SU-DHL-6 (cell line): ENCODE measurements around the gene SLC9A9.

Experiments used
- H2AFZ ChIP-seq: fragments of 200-600 bp; sonication (generic); 2 replicates; pipeline ENCODE4 v1.6.1; 2014; ENCODE audit warnings: low read depth, mild to moderate bottlenecking, moderate library complexity, mixed read lengths, antibody characterized with exemption, low read length; ENCODE audit not compliant: severe bottlenecking
- H3F3A ChIP-seq: fragments of 200-600 bp; shearing (Covaris generic); 2 replicates; pipeline ENCODE4 v1.6.0; 2016; ENCODE audit warnings: antibody characterized with exemption, mild to moderate bottlenecking; ENCODE audit not compliant: insufficient read depth
- H3K27ac ChIP-seq: fragments of 200-600 bp; sonication (generic); 2 replicates; pipeline ENCODE4 v1.5.1; 2016; ENCODE audit warnings: low read depth, mild to moderate bottlenecking, low read length, moderate library complexity, mixed read lengths
- H3K27me3 ChIP-seq: fragments of 200-600 bp; sonication (generic), shearing (Covaris generic); 2 replicates; pipeline ENCODE4 v1.6.0; 2014; ENCODE audit warnings: mild to moderate bottlenecking, low read length
- H3K36me3 ChIP-seq: fragments of 200-600 bp; sonication (generic); 2 replicates; pipeline ENCODE4 v1.6.1; 2014; ENCODE audit warnings: mild to moderate bottlenecking, low read length, mixed read lengths
- H3K4me2 ChIP-seq: fragments of 300-600, 200-600 bp; shearing (Covaris generic), sonication (generic); 2 replicates; pipeline ENCODE4 v1.6.0; 2014; ENCODE audit warnings: low read length, low read depth, mild to moderate bottlenecking; ENCODE audit not compliant: poor library complexity, severe bottlenecking
- H3K4me3 ChIP-seq: fragments of 200-600 bp; sonication (generic); 2 replicates; pipeline ENCODE4 v1.5.1; 2014; ENCODE audit warnings: antibody characterized with exemption, low read length, mild to moderate bottlenecking, mixed read lengths; ENCODE audit not compliant: insufficient read depth, poor library complexity, severe bottlenecking
- H3K79me2 ChIP-seq: fragments of 200-600 bp; sonication (generic); 2 replicates; pipeline ENCODE4 v1.6.1; 2014; ENCODE audit warnings: mild to moderate bottlenecking, low read length, moderate library complexity; ENCODE audit not compliant: insufficient read depth
- H3K9ac ChIP-seq: fragments of 200-600 bp; sonication (generic); 2 replicates; pipeline ENCODE4 v1.7.0; 2014; ENCODE audit warnings: mild to moderate bottlenecking, low read length
- H3K9me2 ChIP-seq: fragments of 200-600 bp; sonication (generic); replicated peaks from 2 replicates; pipeline ENCODE4 v1.6.1; 2014; ENCODE audit warnings: low read length; ENCODE audit not compliant: insufficient read depth
- H3K9me3 ChIP-seq: fragments of 200-600 bp; sonication (generic); 2 replicates; pipeline ENCODE4 v1.6.1; 2014; ENCODE audit warnings: low read length, mixed read lengths; ENCODE audit not compliant: insufficient read depth
- H4K20me1 ChIP-seq: fragments of 200-600 bp; sonication (generic); 2 replicates; pipeline ENCODE4 v1.6.1; 2014; ENCODE audit warnings: low read depth, mild to moderate bottlenecking, antibody characterized with exemption, low read length, moderate library complexity, mixed read lengths
- CTCF ChIP-seq: fragments of 200-600 bp; sonication (generic); IDR thresholded peaks from one replicate; pipeline ENCODE4 v1.5.1; 2017; ENCODE audit warnings: antibody characterized with exemption, mild to moderate bottlenecking, low read length, moderate library complexity; ENCODE audit not compliant: insufficient read depth, poor library complexity, severe bottlenecking
- EZH2phosphoT487 ChIP-seq: fragments of 200-600 bp; sonication (generic), shearing (Covaris generic); conservative IDR thresholded peaks from 2 replicates; pipeline ENCODE4 v1.6.1; 2018; ENCODE audit warnings: mild to moderate bottlenecking, antibody characterized with exemption, low read length, moderate library complexity, mixed read lengths

The SLC9A9 gene

GRCh38 chr3:143648218-143648617 lies 200.1 kb downstream of the SLC9A9 start:
- Histone ChIP-seq H2AFZ (no peak overlapping the region), H3K9me2 (no peaks in the 10 kb centered on the region), H3K79me2 (no peaks in the 10 kb centered on the region), H3K27ac (no peak overlapping the region), H3K4me2 (no peak overlapping the region), H3K36me3 (no peaks in the 10 kb centered on the region), H3K9ac (no peak overlapping the region), H3F3A (no peaks in the 10 kb centered on the region), H3K9me3 (no peaks in the 10 kb centered on the region), H3K27me3 (no peaks in the 10 kb centered on the region), H4K20me1 (no peaks in the 10 kb centered on the region), H3K4me3 (no peak overlapping the region)
- TF ChIP-seq CTCF (no peak), EZH2phosphoT487 (no peak)

- no peak overlapping the region for H2AFZ ChIP-seq
- no peaks in the 10 kb centered on the region for H4K20me1 ChIP-seq
- no peaks in the 10 kb centered on the region for H3K9me2 ChIP-seq
- H3K9ac ChIP-seq, result no peak overlapping the region
- no peaks in the 10 kb centered on the region for H3K79me2 ChIP-seq
- H3K4me2 ChIP-seq, result no peak overlapping the region
- no peaks in the 10 kb centered on the region; the same call in 1 of the 2 replicates for H3K27me3 ChIP-seq
- H3K4me3 ChIP-seq, result no peak overlapping the region
- no peaks in the 10 kb centered on the region for H3K9me3 ChIP-seq
- TF ChIP-seq CTCF, result no peak
- TF ChIP-seq EZH2phosphoT487, result no peak
- no peak overlapping the region for H3K27ac ChIP-seq
- H3F3A ChIP-seq, result no peaks in the 10 kb centered on the region
- no peaks in the 10 kb centered on the region for H3K36me3 ChIP-seq
Observed at GRCh38 chr3:143644370-143645089, 203.7 kb downstream of the SLC9A9 start.

DNA sequence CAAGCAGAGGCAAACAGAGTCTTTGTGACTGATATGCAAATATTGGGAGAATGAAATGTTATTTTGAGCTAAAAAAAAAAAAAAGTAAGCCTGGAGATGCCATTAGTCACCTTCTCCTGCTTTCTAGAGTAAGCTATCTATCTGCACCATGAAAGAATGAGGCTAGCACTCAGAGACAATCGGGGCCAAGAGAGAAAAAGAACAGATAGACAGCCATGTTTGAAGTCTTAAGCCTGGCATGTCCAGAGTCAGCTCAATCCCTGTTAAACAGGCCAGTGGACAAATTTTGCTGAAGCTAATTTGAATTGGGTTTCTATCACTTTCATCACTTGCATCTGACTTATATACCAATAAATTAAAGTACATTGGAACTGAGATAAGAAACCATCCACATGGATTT lies 204.4 kb downstream of the SLC9A9 start:
- Histone ChIP-seq H3K9me2 (no peaks in the 10 kb centered on the region), H3K4me3 (no peak overlapping the region), H3K27ac (no peak overlapping the region), H3K36me3 (no peaks in the 10 kb centered on the region), H3K27me3 (no peaks in the 10 kb centered on the region; the same call in 1 of the 2 replicates), H3K4me2 (no peak overlapping the region), H3K9ac (no peak overlapping the region), H3F3A (no peaks in the 10 kb centered on the region), H3K79me2 (no peaks in the 10 kb centered on the region), H4K20me1 (no peaks in the 10 kb centered on the region), H2AFZ (no peak overlapping the region), H3K9me3 (no peaks in the 10 kb centered on the region)
- TF ChIP-seq CTCF, result no peak
- no peak for TF ChIP-seq EZH2phosphoT487
